Central memory CD8-positive, alpha-beta T cell (primary cell): Measurements from ENCODE around the gene KLHL13.
"Not testable (repeated sequence)": the region's sequence is repeated elsewhere in the genome, so short reads cannot be mapped to it uniquely, and the experiment has no call there.

Experiments
- ATAC-seq: fragments of 150-1000 bp; cut with Tn5 transposase; replicated peaks from 2 replicates; pipeline ENCODE4 v1.10.0; 2022; ENCODE audit warnings: mild to moderate bottlenecking, moderate FRiP score, moderate number of reproducible peaks; ENCODE audit not compliant: poor library complexity, severe bottlenecking; ENCODE audit errors: extremely low read depth
- DNase-seq, 2 donors: peaks; one replicate each; pipeline ENCODE4 v3.0.0; 2021; ENCODE audit warnings: low spot score in 2 of 2
- H3K27ac Mint-ChIP-seq: one replicate; pipeline ENCODE4 v1.8.0; 2022; ENCODE audit warnings: low read depth, mild to moderate bottlenecking, moderate library complexity, mixed read lengths
- H3K27me3 Mint-ChIP-seq: one replicate; pipeline ENCODE4 v1.8.0; 2022; ENCODE audit warnings: mixed read lengths
- H3K36me3 Mint-ChIP-seq: one replicate; pipeline ENCODE4 v1.8.0; 2022; ENCODE audit warnings: mild to moderate bottlenecking, moderate library complexity, mixed read lengths; ENCODE audit not compliant: insufficient read depth
- H3K4me1 Mint-ChIP-seq: one replicate; pipeline ENCODE4 v1.8.0; 2022; ENCODE audit warnings: mixed read lengths
- H3K4me3 Mint-ChIP-seq: one replicate; pipeline ENCODE4 v1.8.0; 2022; ENCODE audit warnings: mild to moderate bottlenecking, moderate library complexity, mixed read lengths
- H3K9me3 Mint-ChIP-seq: one replicate; pipeline ENCODE4 v1.8.0; 2022; ENCODE audit warnings: mixed read lengths

KLHL13 gene

DNA sequence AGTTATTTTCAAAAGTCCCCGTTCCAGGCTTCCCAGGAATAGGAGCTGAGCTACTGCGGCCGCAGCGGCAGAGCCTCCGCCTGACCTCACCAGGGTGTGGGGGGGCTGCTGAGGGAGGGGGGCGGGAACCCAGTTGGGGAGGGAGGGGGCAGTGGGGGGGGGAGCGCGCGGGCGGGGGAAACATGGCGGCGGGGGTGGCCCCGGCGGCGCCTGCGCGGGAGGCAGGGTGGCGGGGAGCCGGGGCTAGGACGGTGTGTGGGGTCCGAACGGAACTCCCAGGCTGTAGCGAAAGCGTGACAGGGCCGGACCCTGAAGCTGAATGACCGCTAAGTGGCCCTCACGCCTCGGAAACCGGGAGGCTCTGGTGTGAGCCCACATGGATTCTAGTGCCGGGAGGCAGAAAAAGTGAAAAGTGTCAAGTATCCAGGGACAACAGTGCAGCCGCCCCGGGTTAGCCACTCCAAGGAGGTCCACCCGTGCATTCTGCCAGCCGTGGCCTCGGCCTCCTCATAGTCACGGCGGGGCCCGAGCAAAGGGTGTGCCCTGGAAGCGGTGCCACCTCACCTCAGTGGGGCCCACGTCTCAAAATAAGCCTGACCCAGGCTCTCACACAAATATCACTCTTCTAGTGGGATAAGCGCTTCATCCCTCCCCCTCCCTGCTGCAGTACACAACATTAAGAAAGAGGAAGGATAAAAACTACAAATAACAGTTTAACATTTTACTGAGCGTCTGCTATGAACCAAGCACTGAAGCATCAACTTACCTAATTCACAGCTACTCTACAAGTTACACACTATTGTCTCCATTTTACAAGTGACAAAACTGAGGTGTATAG lies at the start of gene KLHL13:
Gene KLHL13 (minus strand): TSS at position 98 of the 838 bp plus-strand sequence. CDS start 88,337 bp downstream, outside the sequence.
- no peak for DNase-seq
- Mint-ChIP-seq H3K36me3 (no peaks in the 10 kb centered on the region), H3K27ac (peak within 1 kb of the TSS; percentile 66), H3K4me1 (peaks cover 7% of the 10 kb centered on the region), H3K4me3 (peak within 1 kb of the TSS; percentile 72), H3K9me3 (peaks cover 6% of the 10 kb centered on the region), H3K27me3 (peaks cover 22% of the 10 kb centered on the region)
- ATAC-seq = no peak

DNA sequence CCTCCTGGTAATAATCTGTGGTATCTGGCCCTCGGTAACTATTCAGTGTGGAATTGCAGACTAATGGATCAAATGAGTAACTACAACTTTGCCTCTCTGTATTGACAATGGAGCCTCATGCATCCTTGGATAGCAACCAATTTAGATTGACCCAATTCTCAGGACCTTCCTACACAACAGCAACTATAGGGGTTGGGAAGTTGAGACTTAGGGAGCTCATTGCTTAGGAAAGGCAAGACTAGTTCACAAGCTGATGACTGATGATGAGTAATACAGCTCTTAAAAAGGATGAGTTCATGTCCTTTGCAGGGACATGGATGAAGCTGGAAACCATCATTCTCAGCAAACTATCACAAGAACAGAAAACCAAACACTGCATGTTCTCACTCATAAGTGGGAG lies 47.5 kb upstream of the KLHL13 start:
- Mint-ChIP-seq H3K36me3 (no peaks in the 10 kb centered on the region), H3K4me3 (no peak overlapping the region), H3K27ac (no peak overlapping the region), H3K9me3 (no peaks in the 10 kb centered on the region), H3K4me1 (no peaks in the 10 kb centered on the region), H3K27me3 (peaks cover 9% of the 10 kb centered on the region)
- DNase-seq (no peak), ATAC-seq (no peak)

- Mint-ChIP-seq H3K36me3 (no peaks in the 10 kb centered on the region), H3K27me3 (peaks cover 10% of the 10 kb centered on the region), H3K4me3 (no peak overlapping the region), H3K9me3 (no peaks in the 10 kb centered on the region), H3K27ac (no peak overlapping the region), H3K4me1 (no peaks in the 10 kb centered on the region)
- ATAC-seq = no peak
- no peak for DNase-seq
These were observed 40.5 kb upstream of the KLHL13 start for GRCh38 chrX:118156953-118157608.

DNA sequence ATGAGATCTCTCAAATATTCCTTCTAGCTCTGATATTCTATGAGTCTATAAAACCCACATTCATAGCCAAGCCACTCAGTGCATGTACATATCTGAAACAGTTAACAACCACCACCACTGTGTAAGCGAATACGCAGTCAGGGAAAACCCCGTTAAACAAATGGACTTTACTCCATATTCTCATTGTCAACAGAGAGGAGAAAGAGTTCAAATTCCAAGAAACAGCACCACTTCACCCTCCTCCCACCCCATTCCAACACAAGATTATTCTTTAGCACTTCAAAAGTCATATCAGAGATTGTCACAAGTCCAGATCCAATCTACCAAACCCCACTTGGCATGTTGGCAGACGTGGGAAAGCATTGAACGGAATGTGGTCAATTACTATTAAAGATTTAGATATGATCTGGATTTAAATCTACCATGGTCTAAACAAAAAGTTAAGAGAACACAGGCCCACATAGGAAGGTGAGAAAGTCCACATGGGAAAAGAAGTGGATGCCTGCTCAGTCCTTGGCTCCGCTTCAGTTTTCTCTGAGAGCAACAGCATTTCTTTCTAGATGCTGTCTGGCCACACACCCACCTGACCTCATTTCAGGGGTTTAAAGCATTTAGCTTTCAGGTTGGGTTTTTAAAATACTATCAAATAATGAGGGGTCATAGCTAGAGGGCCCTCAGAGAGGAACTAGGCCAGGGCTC lies 39.8 kb upstream of the KLHL13 start:
- Mint-ChIP-seq H3K4me3 (no peak overlapping the region), H3K4me1 (no peaks in the 10 kb centered on the region), H3K9me3 (no peaks in the 10 kb centered on the region), H3K27ac (no peak overlapping the region), H3K36me3 (no peaks in the 10 kb centered on the region), H3K27me3 (peaks cover 10% of the 10 kb centered on the region)
- no peak for DNase-seq
- ATAC-seq = no peak

DNA sequence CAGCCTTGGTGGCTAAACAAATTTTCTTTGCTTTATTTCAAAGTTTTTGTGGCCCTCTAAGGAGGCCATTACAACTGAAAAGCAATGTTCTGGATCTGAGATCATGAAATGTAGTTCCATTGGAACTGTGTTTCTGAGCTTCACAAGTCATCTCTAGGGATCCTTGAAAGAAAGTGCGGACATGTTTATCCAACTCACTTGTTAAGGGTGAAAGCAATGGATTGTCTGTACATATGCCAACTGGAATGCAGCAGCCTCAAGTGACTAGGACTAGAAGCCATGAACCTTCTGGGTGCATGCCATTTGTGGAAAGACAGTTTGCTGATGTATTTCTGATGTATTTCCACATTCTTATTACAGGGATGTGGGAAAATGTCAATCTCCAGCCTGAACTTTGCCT lies 36.7 kb upstream of the KLHL13 start:
- peaks cover 10% of the 10 kb centered on the region for H3K27me3 Mint-ChIP-seq
- no peak overlapping the region for H3K4me3 Mint-ChIP-seq
- ATAC-seq (no peak), DNase-seq (no peak)
- no peak overlapping the region for H3K27ac Mint-ChIP-seq
- H3K9me3 Mint-ChIP-seq = no peaks in the 10 kb centered on the region
- H3K36me3 Mint-ChIP-seq = no peaks in the 10 kb centered on the region
- H3K4me1 Mint-ChIP-seq = no peaks in the 10 kb centered on the region

DNA sequence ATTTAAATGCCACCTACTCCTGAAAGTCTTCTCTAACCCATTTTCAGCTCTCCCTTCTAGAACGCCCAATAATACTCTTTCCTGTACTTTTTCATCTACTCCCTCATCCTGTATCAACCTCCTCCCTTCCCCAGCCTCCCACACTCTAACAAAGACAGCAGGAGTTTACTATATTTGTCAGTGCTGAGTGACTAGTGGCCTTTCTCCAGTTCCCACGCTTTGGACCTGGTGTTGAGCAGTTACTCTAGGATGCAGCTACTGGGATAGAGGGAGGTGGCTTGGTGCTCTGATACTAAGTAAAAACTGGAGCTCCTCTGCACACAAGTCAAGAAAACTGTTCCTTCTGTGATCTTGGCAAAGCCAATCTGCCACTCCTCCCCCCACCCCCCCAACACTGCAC lies 36.1 kb upstream of the KLHL13 start:
- no peak overlapping the region for H3K4me3 Mint-ChIP-seq
- H3K4me1 Mint-ChIP-seq = no peaks in the 10 kb centered on the region
- no peak for DNase-seq
- H3K36me3 Mint-ChIP-seq = no peaks in the 10 kb centered on the region
- H3K27ac Mint-ChIP-seq = no peak overlapping the region
- no peaks in the 10 kb centered on the region for H3K9me3 Mint-ChIP-seq
- no peak for ATAC-seq
- H3K27me3 Mint-ChIP-seq = peaks cover 10% of the 10 kb centered on the region

GRCh38 chrX:118148737-118149136 lies 32.1 kb upstream of the KLHL13 start:
- no peaks in the 10 kb centered on the region for H3K36me3 Mint-ChIP-seq
- no peaks in the 10 kb centered on the region for H3K4me1 Mint-ChIP-seq
- H3K4me3 Mint-ChIP-seq = no peak overlapping the region
- peaks cover 10% of the 10 kb centered on the region for H3K27me3 Mint-ChIP-seq
- DNase-seq = no peak
- no peak for ATAC-seq
- H3K9me3 Mint-ChIP-seq = no peaks in the 10 kb centered on the region
- H3K27ac Mint-ChIP-seq = no peak overlapping the region

DNA sequence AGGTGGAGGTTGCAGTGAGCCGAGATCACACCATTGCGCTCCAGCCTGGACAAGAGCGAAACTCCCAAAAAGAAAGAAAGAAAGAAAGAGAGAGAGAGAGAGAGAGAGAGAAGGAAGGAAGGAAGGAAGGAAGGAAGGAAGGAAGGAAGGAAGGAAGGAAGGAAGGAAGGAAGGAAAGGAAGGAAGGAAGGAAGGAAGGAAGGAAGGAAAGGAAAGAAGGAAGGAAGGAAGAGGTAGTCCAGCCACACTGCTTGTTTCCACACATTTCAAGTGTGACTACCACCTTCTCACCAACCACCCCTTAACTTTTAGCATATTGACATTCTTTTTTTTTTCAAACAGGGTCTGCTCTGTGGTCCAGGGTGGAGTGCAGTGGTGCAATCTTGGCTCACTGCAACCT lies 31.2 kb upstream of the KLHL13 start:
- not testable (repeated sequence) for H3K9me3 Mint-ChIP-seq, H3K36me3 Mint-ChIP-seq, DNase-seq, H3K27ac Mint-ChIP-seq, H3K27me3 Mint-ChIP-seq, H3K4me3 Mint-ChIP-seq, H3K4me1 Mint-ChIP-seq, ATAC-seq

GRCh38 chrX:118143578-118143977 lies 27.0 kb upstream of the KLHL13 start:
- ATAC-seq (no peak), DNase-seq (no peak)
- Mint-ChIP-seq H3K4me3 (no peak overlapping the region), H3K27ac (no peak overlapping the region), H3K4me1 (no peaks in the 10 kb centered on the region), H3K9me3 (no peaks in the 10 kb centered on the region), H3K27me3 (no peaks in the 10 kb centered on the region), H3K36me3 (no peaks in the 10 kb centered on the region)

- H3K36me3 Mint-ChIP-seq = no peaks in the 10 kb centered on the region
- no peak overlapping the region for H3K27ac Mint-ChIP-seq
- H3K27me3 Mint-ChIP-seq = no peaks in the 10 kb centered on the region
- no peak overlapping the region for H3K4me3 Mint-ChIP-seq
- no peaks in the 10 kb centered on the region for H3K9me3 Mint-ChIP-seq
- DNase-seq (no peak), ATAC-seq (no peak)
- H3K4me1 Mint-ChIP-seq = no peaks in the 10 kb centered on the region
These were observed 14.7 kb upstream of the KLHL13 start for GRCh38 chrX:118131336-118131735.

DNA sequence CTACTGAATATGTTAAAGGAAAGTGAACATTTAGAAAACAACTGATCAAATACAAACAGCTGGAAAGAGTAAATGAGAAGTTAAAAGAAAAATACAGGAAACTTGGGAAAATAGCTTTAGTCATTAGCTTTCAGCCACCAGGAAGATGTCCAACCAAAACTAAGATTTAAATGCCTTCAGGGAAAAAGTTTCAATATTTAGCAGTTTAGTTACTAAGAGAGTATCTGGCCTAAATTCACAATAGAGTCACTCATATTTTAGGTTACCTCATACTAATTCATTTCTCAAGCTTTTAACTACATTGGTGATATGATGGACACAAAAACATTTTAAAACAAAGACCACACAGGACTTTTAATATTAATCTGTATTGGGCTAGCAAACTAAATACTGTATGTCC lies 13.1 kb upstream of the KLHL13 start:
- H3K4me3 Mint-ChIP-seq = no peak overlapping the region
- ATAC-seq (no peak), DNase-seq (no peak)
- H3K9me3 Mint-ChIP-seq = no peaks in the 10 kb centered on the region
- no peak overlapping the region for H3K27ac Mint-ChIP-seq
- H3K36me3 Mint-ChIP-seq = no peaks in the 10 kb centered on the region
- H3K4me1 Mint-ChIP-seq = no peaks in the 10 kb centered on the region
- no peaks in the 10 kb centered on the region for H3K27me3 Mint-ChIP-seq

- Mint-ChIP-seq H3K36me3 (no peaks in the 10 kb centered on the region), H3K4me1 (no peaks in the 10 kb centered on the region), H3K4me3 (no peak overlapping the region), H3K27ac (no peak overlapping the region), H3K27me3 (no peaks in the 10 kb centered on the region), H3K9me3 (no peaks in the 10 kb centered on the region)
- ATAC-seq (no peak), DNase-seq (no peak)
These were observed 12.1 kb upstream of the KLHL13 start for GRCh38 chrX:118128724-118129123.

- peaks cover under 1% of the 10 kb centered on the region for H3K9me3 Mint-ChIP-seq
- H3K4me3 Mint-ChIP-seq = no peak overlapping the region
- no peak overlapping the region for H3K27ac Mint-ChIP-seq
- no peaks in the 10 kb centered on the region for H3K27me3 Mint-ChIP-seq
- DNase-seq (no peak), ATAC-seq (no peak)
- no peaks in the 10 kb centered on the region for H3K36me3 Mint-ChIP-seq
- no peaks in the 10 kb centered on the region for H3K4me1 Mint-ChIP-seq
These were observed 9.7 kb upstream of the KLHL13 start for GRCh38 chrX:118126286-118126685.
